ENCODE data around the gene SLC2A1.

GRCh38 chr1:42937836-42938644, 20.6 kb downstream of the SLC2A1 start:
- TF ChIP-seq CTCF (IDR thresholded peaks at IDR 0.05) (no peak), EZH2phosphoT487 (IDR thresholded peaks at IDR 0.05) (no peak), EZH2 (IDR thresholded peaks at IDR 0.05) (no peak)

All from neural progenitor cell (in vitro differentiated cells).